Smooth muscle cell (in vitro differentiated cells): ENCODE data around the gene GOSR2. TPM values are rescaled to one million over a fixed set of nuclear protein-coding genes. Genes with fewer than 3 reads are reported as not detected.

Experiments
- DNase-seq: peaks from one replicate; lab custom pipeline; 2025; ENCODE audit not compliant: unreplicated experiment; lab: John Stamatoyannopoulos, UW
- H2AFZ ChIP-seq: fragments of 200-600 bp; sonication (generic); 2 replicates; pipeline ENCODE4 v1.6.0; 2016; ENCODE audit warnings: antibody characterized with exemption, low read depth, mild to moderate bottlenecking
- H3F3A ChIP-seq: fragments of 200-600 bp; sonication (generic); 2 replicates; pipeline ENCODE4 v1.6.0; 2017; ENCODE audit warnings: antibody characterized with exemption, low read depth
- H3K27ac ChIP-seq: fragments of 200-600 bp; sonication (generic); 2 replicates; pipeline ENCODE4 v1.5.1; 2016; ENCODE audit warnings: low read depth, mild to moderate bottlenecking
- H3K27me3 ChIP-seq: fragments of 200-600 bp; sonication (generic); 2 replicates; pipeline ENCODE4 v1.6.1; 2016; ENCODE audit warnings: low read depth, mild to moderate bottlenecking
- H3K36me3 ChIP-seq: fragments of 200-600 bp; sonication (generic); 2 replicates; pipeline ENCODE4 v1.5.1; 2016; ENCODE audit warnings: low read depth
- H3K4me1 ChIP-seq: fragments of 200-600 bp; sonication (generic); 2 replicates; pipeline ENCODE4 v1.5.1; 2016; ENCODE audit warnings: low read depth
- H3K4me2 ChIP-seq: fragments of 200-600 bp; sonication (generic); 2 replicates; pipeline ENCODE4 v1.6.0; 2016; ENCODE audit warnings: mild to moderate bottlenecking
- H3K4me3 ChIP-seq: fragments of 200-600 bp; sonication (generic); 2 replicates; pipeline ENCODE4 v1.5.1; 2016; ENCODE audit warnings: mild to moderate bottlenecking
- H3K79me2 ChIP-seq: fragments of 200-600 bp; sonication (generic); 2 replicates; pipeline ENCODE4 v1.6.0; 2016; ENCODE audit warnings: low read depth, mild to moderate bottlenecking
- H3K9ac ChIP-seq: fragments of 200-600 bp; sonication (generic); 2 replicates; pipeline ENCODE4 v1.6.0; 2016; ENCODE audit warnings: low read depth
- H3K9me3 ChIP-seq: fragments of 200-600 bp; sonication (generic); replicated peaks from 2 replicates; pipeline ENCODE4 v1.5.1; 2016; ENCODE audit warnings: low read depth
- H4K20me1 ChIP-seq: fragments of 200-600 bp; sonication (generic); 2 replicates; pipeline ENCODE4 v1.6.0; 2016; ENCODE audit warnings: low read depth
- WGBS: methylation state at CpG from one replicate; pipeline ENCODE4 v1.1.7; 2016; ENCODE audit warnings: low lambda C conversion rate; 5-methylcytosine and 5-hydroxymethylcytosine counted together
- microRNA-seq: library from miRNA; unstranded; fragments of <30 nt; microRNA quantifications from one replicate; pipeline ENCODE4, GENCODE V29; 2016; ENCODE audit warnings: borderline number of aligned reads
- polyA plus RNA-seq: library from polyadenylated mRNA; unstranded; fragments of >200 nt; fragmentation: Nextera tagmentation; extraction: Ambion mirVana; gene quantifications from 2 replicates; pipeline ENCODE4 v1.2.1, GENCODE V29; 2016
- small RNA-seq: library from RNA; depleted of rRNA; stranded (forward); fragments of <200 nt; gene quantifications from one replicate; pipeline ENCODE3, GENCODE V24; 2014
- total RNA-seq: library from RNA; depleted of rRNA; stranded (reverse); fragments of >200 nt; gene quantifications from 2 replicates; pipeline ENCODE4 v1.2.3, GENCODE V29; 2014
- TF ChIP-seq, protein P1 (sequence below): fragments of 200-600 bp; sonication (generic); IDR thresholded peaks from 2 replicates; pipeline ENCODE4 v1.5.1; 2017; ENCODE audit warnings: borderline replicate concordance, mild to moderate bottlenecking, antibody characterized with exemption; ENCODE audit not compliant: insufficient read depth, poor library complexity, severe bottlenecking

GOSR2 gene
- total and polyA plus RNA-seq, 2 experiments from 2014 or later, result 38.0 to 64.5 TPM

DNA sequence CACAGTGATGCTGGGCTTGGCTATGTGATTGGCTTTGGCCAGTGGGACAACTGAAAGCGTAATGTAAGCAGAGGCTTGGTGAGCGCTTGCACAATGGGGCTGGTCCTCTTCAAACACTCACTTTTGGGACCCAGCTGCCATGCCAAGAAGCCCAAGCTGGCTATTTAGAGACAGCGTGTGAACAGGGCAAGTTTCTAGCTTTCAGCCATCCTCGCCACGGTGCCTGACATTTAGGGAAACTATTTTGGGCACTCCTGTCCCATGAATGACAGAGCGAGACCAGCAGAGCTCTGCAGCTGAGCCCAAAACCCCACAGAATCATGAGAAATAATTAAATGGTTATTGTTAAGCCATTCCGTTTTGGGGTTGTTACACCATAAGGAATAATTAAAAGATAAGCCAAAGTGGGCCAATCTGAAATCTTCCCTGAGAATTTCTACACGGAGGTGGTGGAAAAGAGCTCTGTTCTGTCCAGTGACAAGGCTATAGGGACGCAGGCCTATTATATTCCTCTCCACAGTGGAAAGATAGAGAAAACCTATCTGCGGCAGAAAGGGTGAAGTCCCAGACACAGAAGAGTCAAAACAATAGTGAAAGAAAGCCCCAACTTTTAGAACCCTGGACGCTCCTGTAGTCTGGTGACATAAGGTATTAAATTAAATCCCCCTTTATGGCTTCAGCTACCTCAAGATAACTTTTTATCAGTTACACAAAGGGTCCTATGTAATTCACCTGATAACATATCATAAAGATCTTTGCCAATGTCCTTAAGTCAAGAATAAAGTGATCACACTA is 66.9 kb downstream of the GOSR2 start:
- Histone ChIP-seq H3K9me3 (no peaks in the 10 kb centered on the region), H4K20me1 (no peaks in the 10 kb centered on the region), H2AFZ (no peak overlapping the region), H3K4me2 (no peak overlapping the region), H3K4me1 (no peaks in the 10 kb centered on the region), H3K4me3 (no peak overlapping the region), H3K27me3 (peaks cover 35% of the 10 kb centered on the region), H3K9ac (no peak overlapping the region), H3K27ac (no peak overlapping the region), H3F3A (no peaks in the 10 kb centered on the region), H3K36me3 (no peaks in the 10 kb centered on the region), H3K79me2 (no peaks in the 10 kb centered on the region)
- TF ChIP-seq, protein P1, sequence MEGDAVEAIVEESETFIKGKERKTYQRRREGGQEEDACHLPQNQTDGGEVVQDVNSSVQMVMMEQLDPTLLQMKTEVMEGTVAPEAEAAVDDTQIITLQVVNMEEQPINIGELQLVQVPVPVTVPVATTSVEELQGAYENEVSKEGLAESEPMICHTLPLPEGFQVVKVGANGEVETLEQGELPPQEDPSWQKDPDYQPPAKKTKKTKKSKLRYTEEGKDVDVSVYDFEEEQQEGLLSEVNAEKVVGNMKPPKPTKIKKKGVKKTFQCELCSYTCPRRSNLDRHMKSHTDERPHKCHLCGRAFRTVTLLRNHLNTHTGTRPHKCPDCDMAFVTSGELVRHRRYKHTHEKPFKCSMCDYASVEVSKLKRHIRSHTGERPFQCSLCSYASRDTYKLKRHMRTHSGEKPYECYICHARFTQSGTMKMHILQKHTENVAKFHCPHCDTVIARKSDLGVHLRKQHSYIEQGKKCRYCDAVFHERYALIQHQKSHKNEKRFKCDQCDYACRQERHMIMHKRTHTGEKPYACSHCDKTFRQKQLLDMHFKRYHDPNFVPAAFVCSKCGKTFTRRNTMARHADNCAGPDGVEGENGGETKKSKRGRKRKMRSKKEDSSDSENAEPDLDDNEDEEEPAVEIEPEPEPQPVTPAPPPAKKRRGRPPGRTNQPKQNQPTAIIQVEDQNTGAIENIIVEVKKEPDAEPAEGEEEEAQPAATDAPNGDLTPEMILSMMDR, result no peak
- 64% methylated on average over 11 of the region's 11 CpGs for WGBS
- DNase-seq, result no peak

DNA sequence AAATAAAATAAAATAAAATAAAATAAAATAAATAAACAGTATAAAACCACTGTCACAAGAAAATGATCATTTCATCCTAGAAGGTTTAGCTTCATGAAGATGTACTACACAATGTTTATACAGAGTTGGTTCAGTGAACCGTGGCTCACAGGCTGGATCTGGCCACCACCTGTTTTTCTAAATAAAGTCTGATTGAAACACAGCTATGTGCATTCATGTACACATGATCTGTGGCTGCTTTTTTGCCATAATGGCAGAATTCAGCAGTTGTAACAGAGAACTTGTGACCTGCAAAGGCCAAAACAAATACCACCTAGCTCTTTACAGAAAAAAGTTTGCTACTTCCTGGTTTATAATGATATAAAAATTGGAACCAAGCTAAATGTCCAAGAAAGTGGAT is 68.7 kb downstream of the GOSR2 start:
- Histone ChIP-seq H3K9ac (no peak overlapping the region), H3K4me2 (no peak overlapping the region), H3K4me3 (no peak overlapping the region), H3K27me3 (peaks cover 29% of the 10 kb centered on the region), H4K20me1 (no peaks in the 10 kb centered on the region), H3K27ac (no peak overlapping the region), H3F3A (no peaks in the 10 kb centered on the region), H2AFZ (no peak overlapping the region), H3K4me1 (no peaks in the 10 kb centered on the region), H3K9me3 (no peaks in the 10 kb centered on the region), H3K36me3 (no peaks in the 10 kb centered on the region), H3K79me2 (no peaks in the 10 kb centered on the region)
- no peak for DNase-seq
- WGBS, result 82% methylated on average over 1 of the region's 1 CpG
- TF ChIP-seq, protein P1, result no peak

Small RNA genes lying within 50 kb of the gene (microRNA-seq; reads per million reads assigned to microRNA genes)
- gene MIR5089, result not detected

Small RNA genes lying within 50 kb of the gene (small RNA-seq; reads per million reads assigned to genes)
- gene MIR5089 (not detected), gene RNU6ATAC3P (not detected)

Other genes starting within 250 kb of the GOSR2 start
- 6.2 and 6.5 TPM in 2 replicates for gene WNT3, start 104.5 kb upstream of the GOSR2 start, total RNA-seq
- gene WNT3, start 104.5 kb upstream of the GOSR2 start, polyA plus RNA-seq, result 2.9 and 6.4 TPM in 2 replicates
- 0.72 TPM in 1 of 2 replicates, not detected in the other for gene WNT9B, start 71.6 kb upstream of the GOSR2 start, total RNA-seq
- not detected in 2 replicates for gene WNT9B, start 71.6 kb upstream of the GOSR2 start, polyA plus RNA-seq
- gene RPRML, start 56.1 kb downstream of the GOSR2 start, total RNA-seq, result not detected in 2 replicates
- 1.3 TPM in 1 of 2 replicates, not detected in the other for gene RPRML, start 56.1 kb downstream of the GOSR2 start, polyA plus RNA-seq